Activated CD4-positive, alpha-beta T cell treated with anti-CD3 and anti-CD28 coated beads, Interleukin-2, Interleukin-4, amounts not matched to agents 100 ng/mL and 50 ng/mL, durations not matched to agents 16 hours and 8 hours (primary cell): Measurements from ENCODE around the gene RNU1-3.
"Not testable (repeated sequence)": the region's sequence is repeated elsewhere in the genome, so short reads cannot be mapped to it uniquely, and the experiment has no call there.

Source experiments
- DNase-seq: peaks from one replicate; pipeline ENCODE4 v3.0.0-alpha.2; 2020; ENCODE audit warnings: low spot score

RNU1-3 gene

GRCh38 chr1:16666502-16667413, at the start of gene RNU1-3:
TSS of gene RNU1-3 (minus strand) at chr1:16666948.
- DNase-seq, result not testable (repeated sequence)

- not testable (repeated sequence) for DNase-seq
Measured at GRCh38 chr1:16713480-16713879, 46.7 kb upstream of the RNU1-3 start.

- not testable (repeated sequence) for DNase-seq
Measured at GRCh38 chr1:16712984-16713383, 46.2 kb upstream of the RNU1-3 start.

GRCh38 chr1:16712582-16712981, 45.8 kb upstream of the RNU1-3 start:
- DNase-seq, result not testable (repeated sequence)

- not testable (repeated sequence) for DNase-seq
Measured at GRCh38 chr1:16712131-16712530, 45.4 kb upstream of the RNU1-3 start.

- not testable (repeated sequence) for DNase-seq
Measured at GRCh38 chr1:16710618-16711017, 43.9 kb upstream of the RNU1-3 start.

- not testable (repeated sequence) for DNase-seq
Measured at GRCh38 chr1:16709659-16710087, 42.9 kb upstream of the RNU1-3 start.

- DNase-seq, result not testable (repeated sequence)
Measured at GRCh38 chr1:16708704-16709103, 42.0 kb upstream of the RNU1-3 start.

GRCh38 chr1:16707130-16708093, 40.7 kb upstream of the RNU1-3 start:
- DNase-seq, result not testable (repeated sequence)

GRCh38 chr1:16706302-16706701, 39.6 kb upstream of the RNU1-3 start:
- not testable (repeated sequence) for DNase-seq

GRCh38 chr1:16704502-16705100, 37.9 kb upstream of the RNU1-3 start:
- DNase-seq, result not testable (repeated sequence)

GRCh38 chr1:16704076-16704475, 37.3 kb upstream of the RNU1-3 start:
- DNase-seq, result not testable (repeated sequence)

GRCh38 chr1:16703602-16704001, 36.9 kb upstream of the RNU1-3 start:
- not testable (repeated sequence) for DNase-seq

GRCh38 chr1:16703141-16703540, 36.4 kb upstream of the RNU1-3 start:
- DNase-seq, result not testable (repeated sequence)

GRCh38 chr1:16702280-16702679, 35.5 kb upstream of the RNU1-3 start:
- DNase-seq, result not testable (repeated sequence)

GRCh38 chr1:16701189-16701588, 34.4 kb upstream of the RNU1-3 start:
- DNase-seq, result not testable (repeated sequence)

GRCh38 chr1:16700138-16700895, 33.6 kb upstream of the RNU1-3 start:
- DNase-seq, result not testable (repeated sequence)

- DNase-seq, result not testable (repeated sequence)
Measured at GRCh38 chr1:16699440-16699839, 32.7 kb upstream of the RNU1-3 start.

- DNase-seq, result not testable (repeated sequence)
Measured at GRCh38 chr1:16697152-16697551, 30.4 kb upstream of the RNU1-3 start.

GRCh38 chr1:16696507-16697150, 29.9 kb upstream of the RNU1-3 start:
- DNase-seq, result not testable (repeated sequence)
